ENCODE data around the gene HEMK1. TPM values are rescaled to one million over a fixed set of nuclear protein-coding genes. Genes with fewer than 3 reads are reported as not detected.

Gene HEMK1
- total and polyA plus RNA-seq, 2 experiments from 2014 or later, result 23.3 to 37.4 TPM

GRCh38 chr3:50591196-50591741 lies 21.9 kb downstream of the HEMK1 start:
- Histone ChIP-seq H3K27ac (no peak overlapping the region), H3K27me3 (no peaks in the 10 kb centered on the region), H3K9me3 (ENCODE audit: low read depth) (no peaks in the 10 kb centered on the region), H3K4me1 (ENCODE audit: low read depth) (no peaks in the 10 kb centered on the region), H3K36me3 (no peaks in the 10 kb centered on the region), H3K4me3 (no peak overlapping the region)
- no peak for TF ChIP-seq CTCF (IDR thresholded peaks at IDR 0.05; ENCODE audit: low read depth, low read length)
- no peak for DNase-seq (ENCODE audit: low read depth in 1 of 2, low spot score in 1 of 2)

GRCh38 chr3:50592568-50592967 lies 23.2 kb downstream of the HEMK1 start:
- Histone ChIP-seq H3K27ac (no peak overlapping the region), H3K27me3 (no peaks in the 10 kb centered on the region), H3K4me1 (ENCODE audit: low read depth) (no peaks in the 10 kb centered on the region), H3K4me3 (no peak overlapping the region), H3K36me3 (no peaks in the 10 kb centered on the region), H3K9me3 (ENCODE audit: low read depth) (no peaks in the 10 kb centered on the region)
- no peak for DNase-seq (ENCODE audit: low read depth in 1 of 2, low spot score in 1 of 2)
- no peak for TF ChIP-seq CTCF (IDR thresholded peaks at IDR 0.05; ENCODE audit: low read depth, low read length)

GRCh38 chr3:50594253-50594785 lies 25.0 kb downstream of the HEMK1 start:
- H3K4me1 ChIP-seq (ENCODE audit: low read depth), result no peaks in the 10 kb centered on the region
- no peaks in the 10 kb centered on the region for H3K36me3 ChIP-seq
- no peak overlapping the region for H3K27ac ChIP-seq
- TF ChIP-seq CTCF (IDR thresholded peaks at IDR 0.05; ENCODE audit: low read depth, low read length), result no peak
- no peak overlapping the region for H3K4me3 ChIP-seq
- DNase-seq (ENCODE audit: low read depth in 1 of 2, low spot score in 1 of 2), result no peak
- H3K27me3 ChIP-seq, result no peaks in the 10 kb centered on the region
- H3K9me3 ChIP-seq (ENCODE audit: low read depth), result no peaks in the 10 kb centered on the region

GRCh38 chr3:50599115-50599715 lies 29.9 kb downstream of the HEMK1 start:
- no peak for DNase-seq (ENCODE audit: low read depth in 1 of 2, low spot score in 1 of 2)
- no peaks in the 10 kb centered on the region for H3K36me3 ChIP-seq
- H3K9me3 ChIP-seq (ENCODE audit: low read depth), result no peaks in the 10 kb centered on the region
- H3K4me1 ChIP-seq (ENCODE audit: low read depth), result peaks cover 29% of the 10 kb centered on the region
- H3K27ac ChIP-seq, result peak overlapping the region; percentile 98
- H3K27me3 ChIP-seq, result no peaks in the 10 kb centered on the region
- H3K4me3 ChIP-seq, result no peak overlapping the region
- TF ChIP-seq CTCF (IDR thresholded peaks at IDR 0.05; ENCODE audit: low read depth, low read length), result no peak

GRCh38 chr3:50599716-50600118 lies 30.4 kb downstream of the HEMK1 start:
- no peak for DNase-seq (ENCODE audit: low read depth in 1 of 2, low spot score in 1 of 2)
- H3K4me3 ChIP-seq, result no peak overlapping the region
- peak overlapping the region; percentile 98 for H3K27ac ChIP-seq
- H3K4me1 ChIP-seq (ENCODE audit: low read depth), result peaks cover 29% of the 10 kb centered on the region
- H3K36me3 ChIP-seq, result no peaks in the 10 kb centered on the region
- TF ChIP-seq CTCF (IDR thresholded peaks at IDR 0.05; ENCODE audit: low read depth, low read length), result no peak
- H3K9me3 ChIP-seq (ENCODE audit: low read depth), result no peaks in the 10 kb centered on the region
- H3K27me3 ChIP-seq, result no peaks in the 10 kb centered on the region
